Omental fat pad (tissue), 4 donors: ENCODE measurements around the gene BTBD17. TPM values are rescaled to one million over a fixed set of nuclear protein-coding genes. Genes with fewer than 3 reads are reported as not detected.

Experiments used
- ATAC-seq: fragments of 150-250 bp; one replicate; pipeline ENCODE4 v1.9.1; 2016; ENCODE audit warnings: mild to moderate bottlenecking, moderate library complexity; ENCODE audit not compliant: low FRiP score
- DNase-seq: peaks from one replicate; pipeline ENCODE4 v3.0.0-alpha.2; 2019; ENCODE audit warnings: low spot score
- total RNA-seq, 4 donors: library from RNA; depleted of rRNA; stranded (reverse); fragments of >200 nt; gene quantifications; one replicate each; pipeline ENCODE4 v1.1.0, GENCODE V29; 2016
- TF ChIP-seq, protein P1 (sequence below), 3 donors: fragments of 450-650 bp; IDR thresholded peaks; one replicate each; pipeline ENCODE4 v1.5.1; 2016 to 2017; ENCODE audit warnings: antibody characterized with exemption in 3 of 3, mild to moderate bottlenecking in 3 of 3, moderate library complexity in 2 of 3

BTBD17 gene
- total RNA-seq, 4 donors from 2014 or later, result 0.36 TPM; not detected in 3

DNA sequence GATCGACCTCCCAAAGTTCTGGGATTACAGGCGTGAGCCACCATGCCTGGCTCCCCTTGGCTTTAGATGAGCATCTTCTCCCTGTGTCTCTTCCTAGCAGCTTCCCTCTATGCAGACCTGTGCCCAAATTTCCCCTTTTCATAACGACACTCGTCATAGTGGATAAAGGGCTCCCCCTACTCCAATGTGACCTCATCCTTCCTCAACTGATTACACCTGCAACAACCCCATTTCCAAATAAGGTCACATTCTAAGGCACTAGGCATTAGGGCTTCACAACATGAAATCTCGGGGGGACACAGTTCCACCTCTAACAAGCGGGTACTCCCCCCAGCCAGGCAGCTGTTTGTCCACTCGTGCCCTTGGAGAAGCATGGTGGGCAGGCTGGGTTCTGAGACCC, 25.4 kb downstream of the BTBD17 start:
- DNase-seq, result no peak
- TF ChIP-seq, protein P1, sequence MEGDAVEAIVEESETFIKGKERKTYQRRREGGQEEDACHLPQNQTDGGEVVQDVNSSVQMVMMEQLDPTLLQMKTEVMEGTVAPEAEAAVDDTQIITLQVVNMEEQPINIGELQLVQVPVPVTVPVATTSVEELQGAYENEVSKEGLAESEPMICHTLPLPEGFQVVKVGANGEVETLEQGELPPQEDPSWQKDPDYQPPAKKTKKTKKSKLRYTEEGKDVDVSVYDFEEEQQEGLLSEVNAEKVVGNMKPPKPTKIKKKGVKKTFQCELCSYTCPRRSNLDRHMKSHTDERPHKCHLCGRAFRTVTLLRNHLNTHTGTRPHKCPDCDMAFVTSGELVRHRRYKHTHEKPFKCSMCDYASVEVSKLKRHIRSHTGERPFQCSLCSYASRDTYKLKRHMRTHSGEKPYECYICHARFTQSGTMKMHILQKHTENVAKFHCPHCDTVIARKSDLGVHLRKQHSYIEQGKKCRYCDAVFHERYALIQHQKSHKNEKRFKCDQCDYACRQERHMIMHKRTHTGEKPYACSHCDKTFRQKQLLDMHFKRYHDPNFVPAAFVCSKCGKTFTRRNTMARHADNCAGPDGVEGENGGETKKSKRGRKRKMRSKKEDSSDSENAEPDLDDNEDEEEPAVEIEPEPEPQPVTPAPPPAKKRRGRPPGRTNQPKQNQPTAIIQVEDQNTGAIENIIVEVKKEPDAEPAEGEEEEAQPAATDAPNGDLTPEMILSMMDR (IDR thresholded peaks at IDR 0.05), result no peak
- no peak for ATAC-seq

- TF ChIP-seq, protein P1 (IDR thresholded peaks at IDR 0.05), result no peak
- ATAC-seq, result no peak
- no peak for DNase-seq
Measured at GRCh38 chr17:74335529-74336062, 26.1 kb downstream of the BTBD17 start.

- no peak for ATAC-seq
- DNase-seq, result no peak
- TF ChIP-seq, protein P1 (IDR thresholded peaks at IDR 0.05), result no peak
Measured at GRCh38 chr17:74334393-74335039, 27.2 kb downstream of the BTBD17 start.

GRCh38 chr17:74332763-74333283, 28.8 kb downstream of the BTBD17 start:
- TF ChIP-seq, protein P1 (IDR thresholded peaks at IDR 0.05), result no peak
- DNase-seq, result no peak
- ATAC-seq, result no peak

- no peak for DNase-seq
- TF ChIP-seq, protein P1 (IDR thresholded peaks at IDR 0.05), result no peak
- no peak for ATAC-seq
Measured at GRCh38 chr17:74332017-74332650, 29.5 kb downstream of the BTBD17 start.

DNA sequence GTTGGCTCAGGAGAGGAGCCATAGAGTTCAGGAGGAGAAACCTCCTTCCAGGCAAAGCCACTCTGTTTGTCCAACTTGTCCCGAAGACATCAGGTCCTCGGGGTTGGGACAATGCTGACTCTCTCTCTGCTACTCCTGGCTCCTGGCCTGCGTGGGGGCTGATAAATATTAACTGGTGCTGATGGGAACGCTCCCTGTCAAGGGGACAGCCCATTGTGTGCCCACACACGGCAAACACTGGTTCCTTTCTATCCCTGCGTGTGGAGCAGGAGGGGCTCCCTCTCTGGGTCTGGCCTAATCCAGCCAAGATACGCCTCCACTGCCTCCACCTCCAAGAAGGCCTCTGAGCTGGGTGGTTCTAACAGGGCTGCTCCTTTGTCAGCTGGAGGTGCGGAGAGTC, 31.2 kb downstream of the BTBD17 start:
- ATAC-seq, result no peak

More for the DNA sequence above, 31.2 kb downstream of the BTBD17 start:
- TF ChIP-seq, protein P1 (IDR thresholded peaks at IDR 0.05), result no peak
- no peak for DNase-seq
